H9 (cell line): Measurements from ENCODE around the gene PEX5. TPM values are rescaled to one million over a fixed set of nuclear protein-coding genes. Genes with fewer than 3 reads are reported as not detected.

ENCODE experiments used
- DNase-seq: peaks from one replicate; pipeline ENCODE4 v3.0.0-alpha.2; 2017
- H2AFZ ChIP-seq: one replicate; pipeline ENCODE4 v1.6.1; 2013; ENCODE audit warnings: mild to moderate bottlenecking, low read length, control low read depth, moderate library complexity
- H2AK5ac ChIP-seq: 2 replicates; pipeline ENCODE4 v1.6.1; 2013; ENCODE audit warnings: low read length, control low read depth, mixed read lengths; ENCODE audit not compliant: insufficient read length
- H2BK120ac ChIP-seq: one replicate; pipeline ENCODE4 v1.6.1; 2013; ENCODE audit warnings: low read depth, mild to moderate bottlenecking, low read length, control low read depth, inconsistent platforms; ENCODE audit not compliant: poor library complexity, severe bottlenecking
- H2BK12ac ChIP-seq: 2 replicates; pipeline ENCODE4 v1.6.1; 2013; ENCODE audit warnings: low read length, control low read depth, mixed read lengths, low read depth; ENCODE audit not compliant: insufficient read length
- H2BK15ac ChIP-seq: 2 replicates; pipeline ENCODE4 v1.6.1; 2013; ENCODE audit warnings: low read depth, low read length, control low read depth
- H2BK20ac ChIP-seq: one replicate; pipeline ENCODE4 v1.6.1; 2013; ENCODE audit warnings: low read depth, mild to moderate bottlenecking, low read length, control low read depth, inconsistent platforms; ENCODE audit not compliant: poor library complexity, severe bottlenecking
- H2BK5ac ChIP-seq: 2 replicates; pipeline ENCODE4 v1.6.1; 2013; ENCODE audit warnings: low read length, control low read depth, mixed read lengths; ENCODE audit not compliant: insufficient read length
- H3K14ac ChIP-seq: 2 replicates; pipeline ENCODE4 v1.6.1; 2013; ENCODE audit warnings: low read length, control low read depth; ENCODE audit not compliant: insufficient read depth
- H3K18ac ChIP-seq: 2 replicates; pipeline ENCODE4 v1.6.1; 2013; ENCODE audit warnings: low read depth, mild to moderate bottlenecking, mixed read lengths, low read length, control low read depth; ENCODE audit not compliant: insufficient read length
- H3K23ac ChIP-seq: 2 replicates; pipeline ENCODE4 v1.6.1; 2013; ENCODE audit warnings: low read length, control low read depth, mixed read lengths, low read depth; ENCODE audit not compliant: insufficient read length
- H3K23me2 ChIP-seq: 2 replicates; pipeline ENCODE4 v1.6.1; 2013; ENCODE audit warnings: low read depth, mild to moderate bottlenecking, mixed read lengths, low read length, control low read depth; ENCODE audit not compliant: insufficient read length, poor library complexity, severe bottlenecking
- H3K27ac ChIP-seq: 2 replicates; pipeline ENCODE4 v1.5.1; 2013; ENCODE audit warnings: low read length, control low read depth, mixed read lengths, low read depth; ENCODE audit not compliant: insufficient read length
- H3K27me3 ChIP-seq: 2 replicates; pipeline ENCODE4 v1.6.1; 2013; ENCODE audit warnings: low read length, control low read depth, inconsistent platforms; ENCODE audit not compliant: insufficient read depth
- H3K4ac ChIP-seq: 2 replicates; pipeline ENCODE4 v1.6.1; 2013; ENCODE audit warnings: low read depth, mild to moderate bottlenecking, control low read depth, inconsistent platforms, low read length, moderate library complexity
- H3K4me1 ChIP-seq: 2 replicates; pipeline ENCODE4 v1.6.1; 2013; ENCODE audit warnings: low read length, control low read depth, inconsistent platforms; ENCODE audit not compliant: insufficient read depth
- H3K4me2 ChIP-seq: 2 replicates; pipeline ENCODE4 v1.6.1; 2013; ENCODE audit warnings: low read length, control low read depth, mixed read lengths; ENCODE audit not compliant: insufficient read length, insufficient read depth
- H3K56ac ChIP-seq: 2 replicates; pipeline ENCODE4 v1.6.1; 2013; ENCODE audit warnings: low read depth, mild to moderate bottlenecking, mixed read lengths, low read length, control low read depth; ENCODE audit not compliant: insufficient read length
- H3K79me1 ChIP-seq: 2 replicates; pipeline ENCODE4 v1.6.1; 2013; ENCODE audit warnings: low read depth, mild to moderate bottlenecking, moderate library complexity, low read length, control low read depth, inconsistent platforms; ENCODE audit not compliant: insufficient read depth, poor library complexity, severe bottlenecking
- H3K79me2 ChIP-seq: 2 replicates; pipeline ENCODE4 v1.6.1; 2013; ENCODE audit warnings: low read length, control low read depth, inconsistent platforms; ENCODE audit not compliant: insufficient read depth
- H3K9ac ChIP-seq: 2 replicates; pipeline ENCODE4 v1.6.1; 2013; ENCODE audit warnings: low read length, control low read depth, mixed read lengths; ENCODE audit not compliant: insufficient read length; ENCODE audit errors: extremely low read depth
- H3K9me3 ChIP-seq: one replicate; pipeline ENCODE4 v1.6.1; 2013; ENCODE audit warnings: low read depth, low read length, inconsistent platforms; ENCODE audit not compliant: control insufficient read depth
- H3T11ph ChIP-seq: one replicate; pipeline ENCODE4 v1.6.1; 2013; ENCODE audit warnings: mild to moderate bottlenecking, low read length, control low read depth, inconsistent platforms
- H4K20me1 ChIP-seq: one replicate; pipeline ENCODE4 v1.6.1; 2013; ENCODE audit not compliant: control insufficient read depth, insufficient read length, insufficient read depth
- H4K5ac ChIP-seq: 2 replicates; pipeline ENCODE4 v1.6.1; 2013; ENCODE audit warnings: low read depth, mild to moderate bottlenecking, mixed read lengths, low read length, control low read depth; ENCODE audit not compliant: insufficient read length
- H4K8ac ChIP-seq: replicated peaks from 2 replicates; pipeline ENCODE4 v1.6.1; 2013; ENCODE audit warnings: low read length, control low read depth, mixed read lengths, low read depth; ENCODE audit not compliant: insufficient read length
- H4K91ac ChIP-seq: 2 replicates; pipeline ENCODE4 v1.6.1; 2013; ENCODE audit warnings: low read depth, mild to moderate bottlenecking, moderate library complexity, mixed read lengths, low read length, control low read depth; ENCODE audit not compliant: insufficient read length
- H3K27ac Mint-ChIP-seq, 3 experiments: 2 replicates in 2 of 3; 3 replicates in 1 of 3; pipeline ENCODE4 v1.8.0; 2020 to 2021; ENCODE audit warnings: mixed read lengths in 3 of 3, mild to moderate bottlenecking in 1 of 3, moderate library complexity in 1 of 3
- H3K27me3 Mint-ChIP-seq: 2 replicates; pipeline ENCODE4 v1.8.0; 2021; ENCODE audit warnings: low read depth, mild to moderate bottlenecking, moderate library complexity, mixed read lengths
- H3K36me3 Mint-ChIP-seq, 3 experiments: 2 replicates in 2 of 3; 3 replicates in 1 of 3; pipeline ENCODE4 v1.8.0; 2020 to 2021; ENCODE audit warnings: low read depth in 3 of 3, mixed read lengths in 3 of 3; ENCODE audit not compliant: insufficient read depth in 1 of 3
- H3K4me1 Mint-ChIP-seq, 2 experiments: 2 replicates each; pipeline ENCODE4 v1.8.0; 2020; ENCODE audit warnings: mixed read lengths in 2 of 2
- H3K4me3 Mint-ChIP-seq, 2 experiments: 2 replicates in 1 of 2; 3 replicates in 1 of 2; pipeline ENCODE4 v1.8.0; 2020 to 2021; ENCODE audit warnings: mild to moderate bottlenecking in 2 of 2, mixed read lengths in 2 of 2, moderate library complexity in 1 of 2
- H3K9me3 Mint-ChIP-seq, 2 experiments: 2 replicates in 1 of 2; 3 replicates in 1 of 2; pipeline ENCODE4 v1.8.0; 2020; ENCODE audit warnings: mild to moderate bottlenecking in 2 of 2, mixed read lengths in 2 of 2, moderate library complexity in 1 of 2
- WGBS: extraction: QIAGEN DNeasy Blood & Tissue Kit; methylation state at CpG from one replicate; pipeline ENCODE4 v1.1.7; 2013; ENCODE audit warnings: missing lambda C conversion rate, low lambda C conversion rate, mixed read lengths; ENCODE audit not compliant: insufficient read length; ENCODE audit errors: extremely low coverage; 5-methylcytosine and 5-hydroxymethylcytosine counted together
- total RNA-seq: library from RNA; stranded (reverse); gene quantifications from 2 replicates; pipeline ENCODE4 v1.2.1, GENCODE V29; 2021
- TF ChIP-seq, protein P1 (sequence below): fragments of 200-600 bp; sonication (generic); conservative IDR thresholded peaks from 3 replicates; pipeline ENCODE4 v1.8.0; 2021; ENCODE audit warnings: antibody characterized with exemption, mild to moderate bottlenecking

Gene PEX5
- total RNA-seq, 1 experiment from 2014 or later: 40.5 TPM

DNA sequence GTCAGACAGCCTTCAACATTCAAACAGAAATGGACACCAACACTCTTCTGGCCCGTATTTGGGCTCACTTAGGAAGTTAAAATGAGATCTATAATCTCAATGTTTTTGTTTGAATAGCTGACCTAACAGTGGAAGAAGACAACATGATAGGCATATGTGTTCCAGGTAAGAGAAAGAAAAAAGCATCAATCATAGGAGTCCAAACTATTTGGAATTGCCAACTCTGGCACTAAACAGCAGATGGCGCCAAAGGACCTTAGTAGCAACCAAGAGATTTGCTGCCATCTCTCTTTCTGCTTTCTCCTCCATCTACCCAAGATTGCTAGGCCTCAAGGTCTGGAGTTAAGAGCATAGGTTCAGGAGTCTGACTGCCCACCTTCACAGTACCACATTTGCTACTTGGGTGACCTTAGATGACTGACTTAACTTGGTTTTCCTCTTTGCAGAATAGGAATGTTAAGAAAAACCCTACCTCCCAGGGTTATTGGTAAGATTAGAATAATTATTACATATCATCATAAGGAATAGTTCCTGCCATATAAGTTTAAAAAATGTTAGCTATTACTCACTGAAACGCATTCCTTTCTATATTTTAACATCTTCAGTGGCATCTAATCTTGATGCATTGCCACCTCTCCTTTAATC, 30.2 kb downstream of the PEX5 start:
- WGBS: no CpG with 5 or more reads among the region's 3 CpGs
- no peak overlapping the region for H2AFZ ChIP-seq
- H2BK15ac ChIP-seq: no peak overlapping the region
- no peak overlapping the region for H3T11ph ChIP-seq
- no peak overlapping the region for H3K56ac ChIP-seq
- Mint-ChIP-seq H3K4me3 (no peak overlapping the region), H3K36me3 (peaks cover 3 to 18% (median 5%) of the 10 kb centered on the region in 3 experiments), H3K9me3 (peaks cover 9 to 11% of the 10 kb centered on the region in 2 experiments; a peak in 4 of 5 replicates), H3K4me1 (peaks cover 11 to 23% of the 10 kb centered on the region in 2 experiments), H3K27ac (no peak overlapping the region), H3K27me3 (0 out of 2 replicates have a peak, but pooled peaks cover 2% of the 10 kb centered on the region)
- H3K4me1 ChIP-seq: no peaks in the 10 kb centered on the region
- H3K27me3 ChIP-seq: no peaks in the 10 kb centered on the region
- H2BK12ac ChIP-seq: no peak overlapping the region
- no peaks in the 10 kb centered on the region for H3K79me2 ChIP-seq
- no peak overlapping the region for H2BK5ac ChIP-seq
- H3K23me2 ChIP-seq: no peaks in the 10 kb centered on the region
- no peaks in the 10 kb centered on the region for H3K79me1 ChIP-seq
- H3K4ac ChIP-seq: no peak overlapping the region
- no peak overlapping the region for H3K14ac ChIP-seq
- H3K4me2 ChIP-seq: no peak overlapping the region
- H3K23ac ChIP-seq: no peak overlapping the region
- H2BK120ac ChIP-seq: no peak overlapping the region
- no peak overlapping the region for H4K8ac ChIP-seq
- no peaks in the 10 kb centered on the region for H4K20me1 ChIP-seq
- peak; percentile 76 for DNase-seq
- no peak overlapping the region for H3K9ac ChIP-seq
- no peak overlapping the region for H4K5ac ChIP-seq
- no peak overlapping the region for H4K91ac ChIP-seq
- no peaks in the 10 kb centered on the region for H3K9me3 ChIP-seq
- no peak overlapping the region for H2AK5ac ChIP-seq
- TF ChIP-seq, protein P1, sequence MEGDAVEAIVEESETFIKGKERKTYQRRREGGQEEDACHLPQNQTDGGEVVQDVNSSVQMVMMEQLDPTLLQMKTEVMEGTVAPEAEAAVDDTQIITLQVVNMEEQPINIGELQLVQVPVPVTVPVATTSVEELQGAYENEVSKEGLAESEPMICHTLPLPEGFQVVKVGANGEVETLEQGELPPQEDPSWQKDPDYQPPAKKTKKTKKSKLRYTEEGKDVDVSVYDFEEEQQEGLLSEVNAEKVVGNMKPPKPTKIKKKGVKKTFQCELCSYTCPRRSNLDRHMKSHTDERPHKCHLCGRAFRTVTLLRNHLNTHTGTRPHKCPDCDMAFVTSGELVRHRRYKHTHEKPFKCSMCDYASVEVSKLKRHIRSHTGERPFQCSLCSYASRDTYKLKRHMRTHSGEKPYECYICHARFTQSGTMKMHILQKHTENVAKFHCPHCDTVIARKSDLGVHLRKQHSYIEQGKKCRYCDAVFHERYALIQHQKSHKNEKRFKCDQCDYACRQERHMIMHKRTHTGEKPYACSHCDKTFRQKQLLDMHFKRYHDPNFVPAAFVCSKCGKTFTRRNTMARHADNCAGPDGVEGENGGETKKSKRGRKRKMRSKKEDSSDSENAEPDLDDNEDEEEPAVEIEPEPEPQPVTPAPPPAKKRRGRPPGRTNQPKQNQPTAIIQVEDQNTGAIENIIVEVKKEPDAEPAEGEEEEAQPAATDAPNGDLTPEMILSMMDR: peak; percentile 94
- H3K18ac ChIP-seq: no peak overlapping the region
- no peak overlapping the region for H2BK20ac ChIP-seq
- H3K27ac ChIP-seq: no peak overlapping the region
